ENCODE results near the gene PCBP3. TPM values are rescaled to one million over a fixed set of nuclear protein-coding genes. Genes with fewer than 3 reads are reported as not detected.

PCBP3 gene
- total and polyA plus RNA-seq, 2 of the 13 experiments (the other 11 are each of a cell fraction or from before 2014, with no cell fraction given), result not detected

DNA sequence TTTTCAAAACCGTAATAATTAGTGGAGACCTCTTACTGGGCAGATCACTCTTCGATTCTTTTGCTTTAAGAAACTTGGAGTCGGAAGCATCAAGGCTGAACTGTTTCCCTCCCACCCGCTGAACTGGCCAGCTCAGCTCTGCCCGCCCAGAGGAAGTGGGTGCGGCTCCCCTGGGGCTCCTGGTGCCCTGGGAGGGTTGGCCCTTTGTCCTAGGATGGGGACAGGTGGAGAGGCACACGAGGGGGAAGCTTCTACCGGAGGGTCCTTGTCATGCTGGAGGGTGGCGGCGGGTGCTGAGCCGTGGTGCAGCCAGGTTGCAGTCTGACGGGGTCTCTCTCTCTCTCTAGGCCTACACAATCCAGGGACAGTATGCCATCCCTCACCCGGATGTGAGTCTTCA is 273.7 kb downstream of the PCBP3 start (continued):
- TF ChIP-seq ZNF839 (CRISPR knock-in tag; IDR thresholded peaks at IDR 0.05; ENCODE audit: borderline replicate concordance) (no peak), BRCA1 (CRISPR knock-in tag; IDR thresholded peaks at IDR 0.05) (no peak), FIP1L1 (IDR thresholded peaks at IDR 0.05; ENCODE audit: borderline replicate concordance, insufficient read depth, low read depth, low read length) (no peak)
- TF ChIP-seq, protein P1, sequence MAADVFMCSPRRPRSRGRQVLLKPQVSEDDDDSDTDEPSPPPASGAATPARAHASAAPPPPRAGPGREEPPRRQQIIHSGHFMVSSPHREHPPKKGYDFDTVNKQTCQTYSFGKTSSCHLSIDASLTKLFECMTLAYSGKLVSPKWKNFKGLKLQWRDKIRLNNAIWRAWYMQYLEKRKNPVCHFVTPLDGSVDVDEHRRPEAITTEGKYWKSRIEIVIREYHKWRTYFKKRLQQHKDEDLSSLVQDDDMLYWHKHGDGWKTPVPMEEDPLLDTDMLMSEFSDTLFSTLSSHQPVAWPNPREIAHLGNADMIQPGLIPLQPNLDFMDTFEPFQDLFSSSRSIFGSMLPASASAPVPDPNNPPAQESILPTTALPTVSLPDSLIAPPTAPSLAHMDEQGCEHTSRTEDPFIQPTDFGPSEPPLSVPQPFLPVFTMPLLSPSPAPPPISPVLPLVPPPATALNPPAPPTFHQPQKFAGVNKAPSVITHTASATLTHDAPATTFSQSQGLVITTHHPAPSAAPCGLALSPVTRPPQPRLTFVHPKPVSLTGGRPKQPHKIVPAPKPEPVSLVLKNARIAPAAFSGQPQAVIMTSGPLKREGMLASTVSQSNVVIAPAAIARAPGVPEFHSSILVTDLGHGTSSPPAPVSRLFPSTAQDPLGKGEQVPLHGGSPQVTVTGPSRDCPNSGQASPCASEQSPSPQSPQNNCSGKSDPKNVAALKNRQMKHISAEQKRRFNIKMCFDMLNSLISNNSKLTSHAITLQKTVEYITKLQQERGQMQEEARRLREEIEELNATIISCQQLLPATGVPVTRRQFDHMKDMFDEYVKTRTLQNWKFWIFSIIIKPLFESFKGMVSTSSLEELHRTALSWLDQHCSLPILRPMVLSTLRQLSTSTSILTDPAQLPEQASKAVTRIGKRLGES (CRISPR knock-in tag; IDR thresholded peaks at IDR 0.05; ENCODE audit: borderline replicate concordance), result no peak
- TF ChIP-seq, protein P2, sequence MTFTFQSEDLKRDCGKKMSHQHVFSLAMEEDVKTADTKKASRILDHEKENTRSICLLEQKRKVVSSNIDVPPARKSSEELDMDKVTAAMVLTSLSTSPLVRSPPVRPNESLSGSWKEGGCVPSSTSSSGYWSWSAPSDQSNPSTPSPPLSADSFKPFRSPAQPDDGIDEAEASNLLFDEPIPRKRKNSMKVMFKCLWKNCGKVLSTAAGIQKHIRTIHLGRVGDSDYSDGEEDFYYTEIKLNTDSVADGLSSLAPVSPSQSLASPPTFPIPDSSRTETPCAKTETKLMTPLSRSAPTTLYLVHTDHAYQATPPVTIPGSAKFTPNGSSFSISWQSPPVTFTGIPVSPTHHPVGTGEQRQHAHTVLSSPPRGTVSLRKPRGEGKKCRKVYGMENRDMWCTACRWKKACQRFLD (CRISPR knock-in tag; IDR thresholded peaks at IDR 0.05; ENCODE audit: borderline replicate concordance), result no peak

DNA sequence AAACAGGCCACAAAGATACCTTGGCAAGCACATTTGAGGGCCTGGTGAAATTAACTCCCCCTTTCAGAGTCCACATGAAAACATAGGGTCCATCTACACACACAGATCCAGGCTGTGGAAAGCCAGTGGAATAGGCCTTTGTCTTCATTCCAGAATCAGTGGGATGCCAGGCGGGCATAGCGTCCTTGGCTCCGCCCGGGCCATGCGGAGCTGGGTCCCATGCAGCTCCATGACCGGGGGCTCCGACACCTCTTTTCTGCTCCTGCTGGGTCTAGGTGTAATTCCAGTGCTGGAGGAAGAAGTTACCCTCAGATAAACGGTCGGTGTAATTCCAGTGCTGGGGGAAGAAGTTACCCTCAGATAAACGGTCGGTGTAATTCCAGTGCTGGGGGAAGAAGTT is 274.5 kb downstream of the PCBP3 start:
- intact Hi-C loops (cut with micrococcal nuclease; ENCODE audit: unreplicated experiment) (no loop called here), in situ Hi-C loops (cut with HindIII; ENCODE audit: extremely low pct_ligation_motif_present, low pct_unique_long_range_greater_than_20kb) (no loop called here)
- no TSS peak for BruUV-seq (replicated peaks)
- no peak overlapping the region for H3K4me2 ChIP-seq (ENCODE audit: low read depth, low read length)
- H4K20me1 ChIP-seq (ENCODE audit: insufficient read depth, low read length), result no peaks in the 10 kb centered on the region
- 66% methylated on average over 11 of the region's 11 CpGs for WGBS (ENCODE audit: low lambda C conversion rate)
- H3K9me3 ChIP-seq (ENCODE audit: low read length), result no peaks in the 10 kb centered on the region
- H3K79me2 ChIP-seq (ENCODE audit: insufficient read depth, low read length), result no peaks in the 10 kb centered on the region
- H3K4me3 ChIP-seq (replicated peaks in 1 of 3; ENCODE audit: insufficient read depth in 1 of 3, low read depth in 2 of 3, low read length in 3 of 3), result no peak overlapping the region
- ChIA-PET CTCF (ENCODE audit: low intra/inter-chr PET ratio, low total read pairs) (no interaction called here), POLR2A (no interaction called here)
- H3K27ac ChIP-seq (ENCODE audit: extremely low read length, insufficient read depth, low read length), result no peak overlapping the region
- H2AFZ ChIP-seq (ENCODE audit: low read length), result no peak overlapping the region
- peaks cover 5 to 58% of the 10 kb centered on the region in 2 experiments; a peak in 3 of 5 replicates for H3K27me3 ChIP-seq (ENCODE audit: control insufficient read depth in 1 of 2, insufficient read depth in 2 of 2, low read length in 2 of 2)
- FAIRE-seq, result no peak
- ATAC-seq, result no peak
- H3K36me3 ChIP-seq (replicated peaks in 1 of 2; ENCODE audit: control insufficient read depth in 1 of 2, insufficient read depth in 2 of 2, low read length in 2 of 2), result no peaks in the 10 kb centered on the region
- no peaks in the 10 kb centered on the region for H3K4me1 ChIP-seq (ENCODE audit: insufficient read depth, low read length)
- no peak for DNase-seq (ENCODE audit: low spot score)
- no peak overlapping the region for H3K9ac ChIP-seq (ENCODE audit: insufficient read depth, low read depth, low read length)
- TF ChIP-seq MXI1 (IDR thresholded peaks at IDR 0.05; ENCODE audit: borderline replicate concordance, low read depth, low read length), result no peak
- TF ChIP-seq ZFP41 (CRISPR knock-in tag; IDR thresholded peaks at IDR 0.05; ENCODE audit: borderline replicate concordance), result no peak
- TF ChIP-seq, protein P3, sequence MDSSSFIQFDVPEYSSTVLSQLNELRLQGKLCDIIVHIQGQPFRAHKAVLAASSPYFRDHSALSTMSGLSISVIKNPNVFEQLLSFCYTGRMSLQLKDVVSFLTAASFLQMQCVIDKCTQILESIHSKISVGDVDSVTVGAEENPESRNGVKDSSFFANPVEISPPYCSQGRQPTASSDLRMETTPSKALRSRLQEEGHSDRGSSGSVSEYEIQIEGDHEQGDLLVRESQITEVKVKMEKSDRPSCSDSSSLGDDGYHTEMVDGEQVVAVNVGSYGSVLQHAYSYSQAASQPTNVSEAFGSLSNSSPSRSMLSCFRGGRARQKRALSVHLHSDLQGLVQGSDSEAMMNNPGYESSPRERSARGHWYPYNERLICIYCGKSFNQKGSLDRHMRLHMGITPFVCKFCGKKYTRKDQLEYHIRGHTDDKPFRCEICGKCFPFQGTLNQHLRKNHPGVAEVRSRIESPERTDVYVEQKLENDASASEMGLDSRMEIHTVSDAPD (CRISPR knock-in tag; IDR thresholded peaks at IDR 0.05), result no peak
- TF ChIP-seq ZSCAN22 (CRISPR knock-in tag; IDR thresholded peaks at IDR 0.05), result no peak
- TF ChIP-seq ZNF781 (CRISPR knock-in tag; IDR thresholded peaks at IDR 0.05; ENCODE audit: borderline replicate concordance, not compliant biosample characterization), result no peak
- no peak for TF ChIP-seq FOXC1 (CRISPR knock-in tag; IDR thresholded peaks at IDR 0.05; ENCODE audit: borderline replicate concordance)

All from HepG2 (cell line).